NCI-H226 (cell line): ENCODE results near the gene ARMCX6.
"Not testable (repeated sequence)": the region's sequence is repeated elsewhere in the genome, so short reads cannot be mapped to it uniquely, and the experiment has no call there.

ENCODE experiments used
- DNase-seq: peaks from one replicate; pipeline ENCODE4 v3.0.0-alpha.2; 2015

The ARMCX6 gene

GRCh38 chrX:101617211-101618191 is at the start of gene ARMCX6:
ARMCX6 (minus strand) TSS chrX:101618000; CDS start chrX:101616620, 1,380 bp downstream.
- no peak for DNase-seq

- DNase-seq: no peak
These were observed 41.8 kb upstream of the ARMCX6 start, which contains the start of gene ARMCX2 for GRCh38 chrX:101659601-101660063. ARMCX2 (minus strand) TSS chrX:101659850; CDS start chrX:101657588, 2,262 bp downstream.

DNA sequence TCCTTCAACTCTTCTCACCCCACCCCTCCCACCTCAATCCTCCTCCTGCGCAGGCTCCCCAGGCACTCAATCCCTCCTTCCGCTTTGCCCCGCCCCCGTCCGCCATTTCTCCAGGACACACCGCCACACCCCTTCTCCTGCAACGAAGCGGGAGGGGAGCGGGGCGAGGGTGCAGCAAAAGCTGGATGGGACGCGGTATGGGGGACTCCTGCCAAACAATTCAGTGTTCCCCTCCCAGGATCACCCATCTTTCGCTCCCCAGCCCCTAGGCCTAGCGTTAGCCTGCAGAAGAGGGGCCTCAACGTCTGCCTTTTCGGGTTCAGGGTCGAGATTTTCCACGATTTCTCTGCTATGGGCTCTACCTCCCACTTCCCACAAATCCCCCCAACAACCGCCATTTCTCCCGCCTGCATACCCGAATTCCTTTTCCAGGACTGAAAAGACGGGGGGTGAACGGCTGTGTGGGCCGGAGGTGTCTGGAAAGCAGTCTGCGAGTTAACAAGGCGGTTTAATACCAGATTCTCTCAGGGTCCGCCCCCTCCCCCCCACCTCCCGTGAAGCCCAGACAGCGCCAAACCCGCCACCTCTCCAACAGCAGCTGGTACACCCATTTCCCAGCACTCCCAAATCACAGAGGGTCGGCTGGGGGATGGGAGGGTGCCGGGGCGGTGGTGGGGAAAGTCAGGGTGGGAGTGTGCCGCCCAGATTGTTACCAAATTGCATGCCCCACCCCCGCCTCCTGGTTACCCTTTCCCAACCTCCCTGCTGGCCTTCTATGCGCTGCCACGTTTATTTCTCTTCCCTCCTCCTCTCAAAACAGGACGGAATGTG is 41.1 kb upstream of the ARMCX6 start:
- no peak for DNase-seq

DNA sequence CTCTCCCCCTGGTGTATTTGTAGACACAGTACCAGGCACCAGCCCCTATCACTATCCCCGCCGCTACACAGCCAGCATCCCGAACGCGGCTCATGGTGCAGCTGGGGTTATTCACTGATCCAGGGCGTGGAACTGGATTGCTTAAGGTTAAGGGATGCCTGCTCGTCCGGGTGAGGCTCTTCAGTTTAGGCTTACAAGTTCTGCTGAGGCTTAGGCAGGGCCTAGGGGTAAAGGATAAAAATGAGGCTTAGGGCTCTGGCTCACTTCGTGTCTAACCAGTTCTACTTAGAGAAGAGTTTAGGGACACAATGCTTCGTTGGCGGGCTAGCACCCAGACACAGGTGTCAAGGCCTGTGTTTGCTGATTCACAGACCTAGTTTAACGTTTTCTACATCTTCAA is 39.7 kb upstream of the ARMCX6 start:
- DNase-seq: no peak

DNA sequence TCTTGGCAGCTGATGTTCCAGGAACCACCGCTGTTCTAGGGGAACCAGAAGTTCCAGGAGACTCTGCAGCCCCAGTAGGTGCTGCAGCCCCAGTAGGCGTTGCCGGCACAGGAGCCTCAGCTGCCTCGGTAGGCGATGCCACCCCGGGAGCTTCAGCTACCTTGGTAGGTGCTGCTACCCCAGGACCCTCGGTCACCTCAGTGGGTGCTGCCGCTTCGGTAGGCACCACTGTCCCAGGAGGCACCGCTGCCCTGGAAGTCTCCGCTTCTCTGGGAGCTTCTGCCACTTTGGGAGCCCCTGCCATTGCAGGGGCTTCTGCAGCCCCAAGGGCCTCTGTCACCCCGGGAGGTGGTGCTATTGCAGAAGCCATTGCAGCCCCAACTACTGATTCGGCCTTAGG is 39.0 kb upstream of the ARMCX6 start:
- no peak for DNase-seq

GRCh38 chrX:101655534-101655933 is 37.7 kb upstream of the ARMCX6 start:
- no peak for DNase-seq

- DNase-seq: not testable (repeated sequence)
These were observed 29.9 kb upstream of the ARMCX6 start for GRCh38 chrX:101647716-101648115.

- DNase-seq: no peak
These were observed 24.3 kb upstream of the ARMCX6 start for GRCh38 chrX:101642093-101642492.

- no peak for DNase-seq
These were observed 21.8 kb upstream of the ARMCX6 start for GRCh38 chrX:101639583-101639982.

DNA sequence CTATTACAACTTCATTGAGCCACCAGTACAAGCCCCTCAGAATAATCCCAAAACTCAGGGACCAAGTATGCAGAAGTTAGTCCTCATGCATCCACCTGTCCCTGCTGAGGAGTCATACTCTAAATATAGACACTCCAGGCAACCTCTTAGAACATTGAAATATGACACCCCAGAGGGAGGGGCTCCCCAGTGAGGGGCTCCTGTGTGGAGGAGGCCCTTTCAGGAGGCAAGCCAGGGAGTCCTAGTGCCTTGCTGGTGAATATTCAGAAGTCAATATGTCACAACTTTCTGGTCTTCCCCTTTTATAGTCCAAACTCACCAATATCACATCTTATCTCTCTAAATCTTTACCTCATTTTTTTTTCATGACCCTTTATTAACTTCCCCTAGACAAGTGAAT is 1.6 kb upstream of the ARMCX6 start:
- DNase-seq: no peak

- DNase-seq: no peak
These were observed 12.1 kb downstream of the ARMCX6 start for GRCh38 chrX:101605728-101606127.

DNA sequence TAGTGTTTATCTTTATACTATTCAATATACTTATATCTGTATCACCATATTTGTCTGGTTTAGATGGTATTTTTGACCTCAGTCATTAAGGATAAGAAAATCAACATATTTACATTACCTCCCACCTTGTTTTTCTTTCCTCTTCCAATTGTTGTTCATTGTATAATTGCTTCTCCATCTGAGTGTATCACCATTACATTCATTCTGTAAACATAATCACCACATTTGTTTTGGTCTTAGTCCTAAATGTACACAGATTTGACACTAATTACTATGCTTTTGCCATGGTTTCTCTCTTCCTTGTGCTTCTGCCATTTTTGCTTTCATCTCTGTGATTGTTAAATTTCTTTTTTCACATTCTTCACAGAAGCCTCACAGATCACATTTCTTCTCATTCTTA is 12.7 kb downstream of the ARMCX6 start:
- DNase-seq: no peak

DNA sequence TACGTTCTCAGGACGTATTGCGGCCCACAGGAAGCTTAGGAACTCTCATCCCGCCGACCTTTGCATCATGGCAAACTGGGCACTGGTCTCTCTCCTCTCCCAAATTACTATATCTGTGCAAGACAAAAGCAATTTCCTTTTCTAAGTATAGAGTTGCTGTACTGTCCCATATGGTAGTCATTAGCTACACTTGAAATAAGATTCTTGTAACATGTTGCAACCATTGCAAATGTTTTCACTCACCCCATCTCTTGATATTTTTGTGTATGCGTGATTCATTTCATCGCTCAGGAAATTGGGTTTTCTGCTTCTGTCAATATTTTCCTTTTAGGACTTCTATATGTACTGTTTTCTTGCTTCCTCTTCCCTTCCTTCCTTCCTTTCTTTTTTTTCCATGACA is 15.7 kb downstream of the ARMCX6 start:
- no peak for DNase-seq

- not testable (repeated sequence) for DNase-seq
These were observed 18.2 kb downstream of the ARMCX6 start for GRCh38 chrX:101599592-101599991.

- no peak for DNase-seq
These were observed 21.9 kb downstream of the ARMCX6 start for GRCh38 chrX:101595739-101596419.
